GM23338 (cell line): ENCODE results near the gene RPUSD3.

Experiments
- CREB1 ChIP-seq: fragments of 250-450 bp; sonication (Bioruptor Pico); IDR thresholded peaks from 2 replicates; pipeline ENCODE4 v1.5.0; 2020; ENCODE audit warnings: low read depth, mild to moderate bottlenecking, moderate library complexity
- CTCF ChIP-seq, 2 experiments: fragments of 200-600 bp in 1 of 2; sonication (generic) in 1 of 2; conservative IDR thresholded peaks; 2 replicates each; pipeline versions ENCODE4 v1.5.1 to v1.6.1; 2016 to 2017; ENCODE audit warnings: antibody characterized with exemption in 2 of 2, low read depth in 2 of 2, mild to moderate bottlenecking in 2 of 2, moderate library complexity in 1 of 2
- JUNB ChIP-seq: IDR thresholded peaks from one replicate; pipeline ENCODE4 v1.6.1; 2016; ENCODE audit warnings: antibody characterized with exemption; ENCODE audit not compliant: unreplicated experiment
- NANOG ChIP-seq: IDR thresholded peaks from 2 replicates; pipeline ENCODE4 v1.6.1; 2016; ENCODE audit warnings: antibody characterized with exemption, borderline replicate concordance
- POLR2AphosphoS5 ChIP-seq: IDR thresholded peaks from 2 replicates; pipeline ENCODE4 v1.6.1; 2016; ENCODE audit warnings: antibody characterized with exemption, low read depth
- REST ChIP-seq: IDR thresholded peaks from one replicate; pipeline ENCODE4 v1.6.1; 2018; ENCODE audit warnings: antibody characterized with exemption; ENCODE audit not compliant: unreplicated experiment

DNA sequence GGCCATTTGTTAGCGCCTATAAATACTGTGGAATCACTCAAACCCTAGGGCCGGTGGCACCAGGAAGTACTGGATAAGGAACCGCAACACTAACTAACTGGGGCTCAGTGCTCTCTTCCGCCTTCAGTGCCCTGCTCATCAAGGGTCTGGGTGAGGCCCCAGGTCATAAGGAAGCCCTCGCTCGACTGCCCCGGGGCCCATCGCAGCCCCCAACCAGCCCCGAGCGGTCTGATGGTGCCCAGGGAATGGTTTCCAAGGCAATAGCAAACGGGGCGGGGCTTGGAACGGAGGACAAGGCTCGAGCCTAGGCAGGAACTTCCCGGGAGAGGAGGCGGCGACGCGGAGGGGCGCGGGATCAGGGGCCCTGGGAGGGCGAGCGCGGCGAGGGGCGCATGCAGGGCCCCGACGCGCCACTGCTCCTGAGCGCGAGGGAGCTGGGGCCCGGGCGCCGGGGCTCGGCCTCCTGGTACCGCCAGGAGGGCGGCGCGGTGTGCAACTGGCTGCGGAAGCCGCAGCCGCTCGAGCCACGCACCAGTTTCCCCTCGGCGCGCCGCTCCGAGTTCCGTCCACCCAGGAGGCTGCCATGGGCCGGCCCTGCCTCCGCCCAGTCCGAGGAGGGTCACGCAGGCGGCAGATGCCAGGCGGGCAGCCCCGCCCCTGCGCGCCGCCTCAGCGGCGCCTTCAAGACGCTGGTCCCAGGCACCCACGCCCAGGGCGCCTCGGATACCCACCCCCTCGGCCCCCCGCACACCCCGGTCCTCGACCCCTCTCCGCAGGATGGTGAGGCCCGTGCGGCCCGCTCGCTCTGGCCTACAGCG, 34.0 kb downstream of the RPUSD3 start, which contains the start of gene TTLL3:
- TF ChIP-seq POLR2AphosphoS5 (peak; percentile 42; the same call in 1 of the 2 replicates), CTCF (conservative IDR thresholded peaks at IDR 0.05; ENCODE audit: low read depth in 2 of 2) (no peak), CREB1 (no peak), NANOG (no peak), REST (no peak), JUNB (no peak)
